ENCODE measurements around the gene SLX1A.

GRCh38 chr16:30179931-30180330 lies 13.7 kb upstream of the SLX1A start:
- TF ChIP-seq ZNF274 (IDR thresholded peaks at IDR 0.05; ENCODE audit: low read depth, low read length) (no peak), YY1 (IDR thresholded peaks at IDR 0.05; ENCODE audit: insufficient read depth, insufficient read length) (no peak)

All from NT2/D1 (cell line).